K562 (cell line): ENCODE measurements around the gene ARID4B.

Experiments
- BCOR ChIP-seq: fragments of 450-650 bp; IDR thresholded peaks from 2 replicates; pipeline ENCODE4 v1.6.1; 2016
- BDP1 ChIP-seq: IDR thresholded peaks from 3 replicates; pipeline ENCODE4 v1.6.1; 2011; ENCODE audit not compliant: insufficient read length, insufficient read depth
- CHCHD3 ChIP-seq: fragments of 250-450 bp; sonication (Bioruptor Pico); IDR thresholded peaks from 2 replicates; pipeline ENCODE4 v2.1.2; 2022; ENCODE audit warnings: mild to moderate bottlenecking
- CTCF ChIP-seq, 3 experiments: IDR thresholded peaks in 2 of 3; conservative IDR thresholded peaks in 1 of 3; 2 replicates each; pipeline ENCODE4 v1.5.1; 2011 to 2012; ENCODE audit warnings: low read length in 3 of 3, mild to moderate bottlenecking in 3 of 3, control low read depth in 2 of 3, improper control_type of control experiment in 1 of 3, inconsistent platforms in 1 of 3, low read depth in 1 of 3, mixed read lengths in 1 of 3, moderate library complexity in 1 of 3; ENCODE audit not compliant: insufficient read depth in 2 of 3
- ETV6 ChIP-seq, 3 experiments: fragments of 150-350 bp in 1 of 3; sonication (generic) in 1 of 3; formaldehyde crosslinking in 1 of 3; IDR thresholded peaks; 2 replicates each; pipeline versions ENCODE4 v1.6.1 to v1.8.0; 2014 to 2022; ENCODE audit warnings: borderline replicate concordance in 2 of 3, low read depth in 2 of 3, antibody characterized with exemption in 1 of 3, low read length in 1 of 3, mild to moderate bottlenecking in 1 of 3, missing genetic modification reagents in 1 of 3
- EZH2 ChIP-seq: IDR thresholded peaks from 2 replicates; pipeline ENCODE4 v1.6.1; 2012; ENCODE audit warnings: low read depth, mild to moderate bottlenecking, inconsistent platforms, low read length, borderline replicate concordance
- FOXA1 ChIP-seq: fragments of 450-650 bp; IDR thresholded peaks from 2 replicates; pipeline ENCODE4 v1.6.1; 2016; ENCODE audit warnings: mild to moderate bottlenecking, borderline replicate concordance
- POLR2G ChIP-seq: fragments of 200-400 bp; formaldehyde crosslinking; IDR thresholded peaks from 2 replicates; pipeline ENCODE4 v1.6.1; 2017; ENCODE audit warnings: low read depth, mild to moderate bottlenecking, antibody characterized with exemption, low read length, moderate library complexity
- SMAD3 ChIP-seq: fragments of 450-650 bp; formaldehyde crosslinking; conservative IDR thresholded peaks from 2 replicates; pipeline ENCODE4 v1.4.0; 2020; ENCODE audit warnings: mild to moderate bottlenecking
- SP1 ChIP-seq: sonication (generic); formaldehyde crosslinking; IDR thresholded peaks from 2 replicates; pipeline ENCODE4 v1.8.1; 2022; ENCODE audit warnings: mild to moderate bottlenecking, missing genetic modification reagents
- TAF1 ChIP-seq: IDR thresholded peaks from 2 replicates; pipeline ENCODE4 v1.6.1; 2011; ENCODE audit warnings: mild to moderate bottlenecking, low read length, moderate library complexity; ENCODE audit not compliant: insufficient read depth, control insufficient read depth, severe bottlenecking; ENCODE audit errors: extremely low read depth
- TAF7 ChIP-seq: fragments of 450-650 bp; IDR thresholded peaks from 2 replicates; pipeline ENCODE4 v1.6.1; 2016; ENCODE audit warnings: missing genetic modification characterization, missing compliant biosample characterization
- U2AF1 ChIP-seq: fragments of 200-400 bp; formaldehyde crosslinking; optimal IDR thresholded peaks from 2 replicates; pipeline ENCODE3; 2017; ENCODE audit warnings: mild to moderate bottlenecking, low read depth, low read length, moderate library complexity

DNA sequence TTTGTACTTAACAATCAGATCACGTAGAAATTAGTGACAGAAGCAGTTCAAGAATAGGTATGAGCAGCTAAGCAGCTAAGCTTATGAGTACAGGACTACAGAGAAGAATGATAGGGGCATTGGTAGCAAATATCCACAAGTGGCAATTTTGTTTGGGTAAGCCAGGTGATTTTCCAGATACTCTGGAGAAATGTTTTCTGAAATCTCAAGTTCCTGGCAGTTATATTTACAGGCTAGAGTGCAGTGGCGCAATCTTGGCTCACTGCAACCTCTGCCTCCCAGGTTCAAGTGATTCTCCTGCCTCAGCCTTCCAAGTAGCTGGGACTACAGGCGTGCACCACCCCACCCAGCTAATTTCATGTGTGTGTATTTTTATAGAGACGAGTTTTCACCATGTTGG, 55.1 kb downstream of the ARID4B start:
- TF ChIP-seq BCOR (no peak), FOXA1 (no peak), SP1 (CRISPR knock-in tag) (no peak), TAF1 (no peak), CTCF (IDR thresholded peaks at IDR 0.05 in 2 of 3, conservative IDR thresholded peaks at IDR 0.05 in 1 of 3; ENCODE audit: insufficient read depth in 2 of 3, low read depth in 1 of 3, low read length in 3 of 3) (no peak), BDP1 (no peak), TAF7 (tag) (no peak), CHCHD3 (CRISPR knock-in tag) (no peak), SMAD3 (CRISPR knock-in tag) (no peak), ETV6 (IDR thresholded peaks at IDR 0.05; ENCODE audit: borderline replicate concordance in 1 of 2, low read depth in 2 of 2, low read length in 1 of 2) (no peak), ETV6 (CRISPR knock-in tag; IDR thresholded peaks at IDR 0.05; ENCODE audit: borderline replicate concordance) (no peak), POLR2G (no peak), EZH2 (no peak), U2AF1 (no peak)
